ENCODE data around the gene CCDC169. TPM values are rescaled to one million over a fixed set of nuclear protein-coding genes. Genes with fewer than 3 reads are reported as not detected.

Gene CCDC169
- total and polyA plus RNA-seq, 2 donors (not counting 3 experiments of a cell fraction or from before 2014, with no cell fraction given) = 1.2 to 2.5 TPM

GRCh38 chr13:36337938-36338641 is 40.5 kb upstream of the CCDC169 start:
- Histone ChIP-seq H4K20me1 (replicated peaks; ENCODE audit: control insufficient read depth, extremely low read depth, insufficient read depth, low read length) (peaks cover 3% of the 10 kb centered on the region), H3K79me2 (ENCODE audit: control insufficient read depth, insufficient read depth, low read length) (peaks cover 90% of the 10 kb centered on the region), H3K9me3 (replicated peaks; ENCODE audit: control insufficient read depth, insufficient read depth, low read length) (no peaks in the 10 kb centered on the region), H3K27ac (ENCODE audit: insufficient read depth, low read depth, low read length) (no peak overlapping the region), H3K4me2 (ENCODE audit: insufficient read depth, low read length) (no peak overlapping the region), H3K36me3 (ENCODE audit: control insufficient read depth in 2 of 2, extremely low read depth in 1 of 2, insufficient read depth in 2 of 2, low read length in 2 of 2) (peaks cover 3 to 8% of the 10 kb centered on the region in 2 experiments), H3K9me1 (replicated peaks; ENCODE audit: control insufficient read depth, extremely low read depth, insufficient read depth, low read length) (no peaks in the 10 kb centered on the region), H2AFZ (ENCODE audit: low read depth, low read length) (no peak overlapping the region), H3K27me3 (ENCODE audit: control insufficient read depth in 2 of 2, insufficient read depth in 2 of 2, low read length in 2 of 2) (no peaks in the 10 kb centered on the region), H3K4me1 (ENCODE audit: control insufficient read depth, extremely low read depth, insufficient read depth, low read length) (peaks cover 7% of the 10 kb centered on the region), H3K9ac (replicated peaks; ENCODE audit: extremely low read depth, insufficient read depth, low read length) (no peak overlapping the region), H3K4me3 (replicated peaks in 1 of 3; ENCODE audit: insufficient read depth in 1 of 3, low read depth in 1 of 3, low read length in 3 of 3) (no peak overlapping the region)
- TF ChIP-seq POLR2A (IDR thresholded peaks at IDR 0.05; ENCODE audit: low read depth, low read length) (no peak), GATA2 (IDR thresholded peaks at IDR 0.05; ENCODE audit: insufficient read depth, insufficient read length, low read depth, low read length) (no peak), EZH2 (IDR thresholded peaks at IDR 0.05; ENCODE audit: borderline replicate concordance, low read depth, low read length, severe bottlenecking) (no peak), FOS (IDR thresholded peaks at IDR 0.05; ENCODE audit: borderline replicate concordance, insufficient read depth, low read length) (no peak), MAX (IDR thresholded peaks at IDR 0.05; ENCODE audit: insufficient read depth, insufficient read length) (no peak), MYC (IDR thresholded peaks at IDR 0.05; ENCODE audit: low read depth, low read length) (no peak), CTCF (IDR thresholded peaks at IDR 0.05; ENCODE audit: extremely low read depth in 1 of 2, insufficient read depth in 1 of 2, low read depth in 1 of 2, low read length in 2 of 2) (no peak), JUN (IDR thresholded peaks at IDR 0.05; ENCODE audit: borderline replicate concordance, insufficient read depth, insufficient read length, low read depth) (no peak), POLR2AphosphoS5 (IDR thresholded peaks at IDR 0.05; ENCODE audit: insufficient read depth, low read depth, low read length) (no peak)
- BruUV-seq (replicated peaks) = no TSS peak
- intact Hi-C loops (cut with micrococcal nuclease) (no loop called here), dilution Hi-C loops (cut with MboI; ENCODE audit: extremely low pct_ligation_motif_present, low sequenced_read_pairs) (no loop called here)
- CTCF ChIA-PET = interaction anchor here (1.6 kb wide), 1 partner anchor 9 kb away, joined by 3 read pairs; no protein-coding TSS in a partner anchor
- DNase-seq (ENCODE audit: low read depth, low spot score) (no peak), FAIRE-seq (no peak)
- POLR2A ChIA-PET = no interaction called here
